HG02678 (cell line): ENCODE measurements around the gene ZNF827.

ENCODE experiments used
- ATAC-seq: cut with Tn5 transposase; IDR thresholded peaks from one replicate; pipeline ENCODE4 v1.9.1; 2021; ENCODE audit warnings: mild to moderate bottlenecking, moderate library complexity; ENCODE audit not compliant: unreplicated experiment

The ZNF827 gene

DNA sequence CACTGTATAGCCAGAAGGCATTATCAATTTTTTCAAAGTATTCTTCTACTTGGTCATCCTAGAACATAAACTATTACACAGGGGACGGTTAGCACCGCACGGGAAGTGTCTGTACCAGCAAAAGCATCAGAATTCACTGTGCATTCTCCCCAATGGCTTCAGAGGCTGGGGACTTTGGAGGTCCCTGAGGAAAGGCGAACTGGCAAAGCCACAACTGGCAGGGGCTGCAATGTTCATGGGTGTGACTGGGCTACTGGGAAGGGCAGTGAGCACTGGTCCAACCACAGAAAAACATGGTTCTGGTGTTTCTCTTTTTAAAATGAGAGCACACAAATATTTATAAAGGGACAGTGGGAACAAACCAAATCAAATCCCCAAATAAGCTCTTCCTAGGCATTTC lies 175.2 kb downstream of the ZNF827 start:
- ATAC-seq = no peak

GRCh38 chr4:145762719-145763118 lies 175.9 kb downstream of the ZNF827 start:
- ATAC-seq = no peak

DNA sequence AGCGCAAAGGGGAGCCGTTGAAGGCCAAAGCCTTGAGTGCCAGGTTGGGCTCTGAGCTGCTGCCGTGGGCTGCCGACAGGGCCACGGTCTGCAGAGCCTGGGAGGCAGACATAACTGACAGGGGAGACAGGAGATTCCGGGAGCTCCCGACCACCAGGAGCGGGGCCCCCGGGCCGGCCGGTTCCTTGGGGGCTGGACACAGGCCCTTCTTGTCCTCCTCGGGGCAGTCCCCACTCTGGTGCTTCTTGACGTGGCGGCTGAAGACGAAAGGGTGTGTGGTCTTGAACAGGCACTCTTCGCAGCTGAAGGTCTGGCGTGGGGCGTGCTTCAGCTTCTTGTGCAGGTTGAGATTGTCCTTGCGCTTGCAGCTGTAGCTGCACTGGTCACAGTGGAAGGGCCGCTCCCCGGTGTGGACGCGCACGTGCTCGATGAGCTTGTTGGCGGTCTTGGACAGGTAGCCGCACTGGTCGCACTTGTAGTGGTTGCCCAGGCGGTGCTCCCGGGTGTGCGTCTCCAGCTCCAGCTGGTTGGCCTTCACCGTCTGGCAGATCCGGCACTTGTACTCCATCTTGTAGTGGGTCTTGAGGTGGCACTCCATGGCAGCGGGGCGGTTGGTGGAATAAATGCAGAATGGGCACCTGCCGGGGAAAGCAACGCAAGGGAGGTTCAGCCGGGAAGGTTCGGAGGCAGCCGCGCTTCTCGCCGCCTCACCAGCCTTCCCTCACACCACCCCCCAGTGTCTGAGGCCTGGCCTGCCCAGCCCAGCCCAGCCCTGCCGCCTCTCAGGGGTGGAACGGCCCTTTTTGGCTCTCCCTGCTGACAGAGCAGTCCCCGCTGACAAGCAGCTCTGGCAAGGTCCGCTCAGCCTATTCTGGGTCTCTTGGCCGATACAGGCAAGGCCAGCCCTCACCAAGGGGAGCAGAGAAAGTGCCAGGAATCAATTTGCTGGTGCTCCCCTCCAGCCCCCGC lies 177.4 kb downstream of the ZNF827 start:
- ATAC-seq = no peak

DNA sequence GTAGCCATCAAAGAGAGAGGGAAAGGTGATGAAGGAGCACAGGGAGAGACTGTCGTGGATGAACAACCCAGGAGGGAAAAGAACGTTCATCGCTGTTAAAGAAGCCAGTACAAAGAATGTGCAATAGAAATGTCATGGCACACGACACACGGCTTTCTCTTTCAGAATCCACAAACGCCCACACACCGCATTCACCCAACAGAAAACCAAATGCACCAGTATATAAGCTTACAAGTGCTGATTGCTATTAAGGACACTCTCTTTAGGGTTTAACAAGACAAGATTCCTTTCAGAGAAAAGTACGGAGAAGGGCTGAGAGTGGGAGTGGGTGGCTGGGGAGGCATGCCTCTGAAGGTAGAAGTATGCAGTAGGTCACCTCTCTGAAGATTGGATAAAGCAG lies 178.4 kb downstream of the ZNF827 start:
- ATAC-seq = no peak

DNA sequence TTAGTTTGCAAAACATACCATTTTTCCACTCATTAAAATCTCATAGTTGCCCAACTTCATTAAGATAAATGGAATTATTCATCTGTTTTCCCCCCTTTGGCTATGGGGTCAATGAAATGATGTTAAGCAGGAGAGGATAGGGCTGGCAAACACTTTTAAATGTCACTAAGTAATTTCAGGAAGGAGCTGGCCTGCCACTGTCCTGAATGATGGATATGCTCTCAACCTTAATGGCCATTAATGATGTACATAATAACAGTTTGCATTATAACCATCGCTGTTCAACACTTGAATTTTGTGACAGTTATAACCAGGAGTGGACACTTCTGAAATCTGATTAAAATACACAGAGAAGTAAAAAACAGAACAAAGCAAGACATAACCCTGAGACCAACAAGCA lies 181.4 kb downstream of the ZNF827 start:
- no peak for ATAC-seq

- ATAC-seq = no peak
These were observed 182.4 kb downstream of the ZNF827 start for GRCh38 chr4:145756244-145756643.

- no peak for ATAC-seq
These were observed 182.8 kb downstream of the ZNF827 start for GRCh38 chr4:145755802-145756201.

DNA sequence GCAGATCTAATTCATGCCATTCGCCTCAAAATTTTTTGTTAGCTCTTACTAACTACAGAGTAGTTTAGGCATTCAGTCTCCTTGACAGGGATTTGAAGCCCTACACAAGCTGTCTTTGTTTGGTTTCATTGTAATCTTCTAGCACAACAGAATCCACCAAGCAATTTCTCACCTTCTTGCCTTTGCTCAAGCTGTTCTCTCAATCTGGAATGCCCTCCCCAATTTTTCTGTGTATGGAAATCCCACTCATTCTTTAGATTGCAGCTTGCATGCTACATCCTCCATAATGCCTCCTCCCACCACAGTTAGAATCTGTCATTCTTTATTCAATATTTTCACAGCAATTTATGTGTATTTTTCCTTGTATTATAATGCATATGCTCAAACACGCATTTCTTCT lies 195.0 kb downstream of the ZNF827 start:
- ATAC-seq = no peak

GRCh38 chr4:145740806-145741205 lies 197.8 kb downstream of the ZNF827 start:
- no peak for ATAC-seq

DNA sequence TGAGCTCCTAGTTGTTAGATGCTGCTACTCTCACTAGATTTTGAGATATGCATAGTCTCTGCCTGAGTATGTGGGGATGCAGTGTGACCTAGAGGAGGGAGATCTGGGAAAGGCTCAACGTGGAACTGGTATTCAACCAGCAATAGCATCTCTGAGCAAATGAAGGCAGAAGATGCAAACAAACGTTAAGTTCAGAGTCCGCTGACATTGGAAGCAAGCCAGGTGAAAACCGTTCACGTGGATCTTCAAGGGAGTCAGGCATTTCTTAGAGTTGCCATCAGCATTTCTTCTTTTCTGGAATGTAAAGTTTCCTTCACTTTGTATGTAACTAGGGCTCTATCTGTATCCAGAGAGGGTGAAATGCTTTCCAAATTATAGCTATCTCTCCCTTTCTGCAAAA lies 198.8 kb downstream of the ZNF827 start:
- ATAC-seq = no peak

- ATAC-seq = no peak
These were observed 202.3 kb downstream of the ZNF827 start for GRCh38 chr4:145736241-145736831.

GRCh38 chr4:145735827-145736226 lies 202.8 kb downstream of the ZNF827 start:
- no peak for ATAC-seq

GRCh38 chr4:145735347-145735675 lies 203.3 kb downstream of the ZNF827 start:
- no peak for ATAC-seq

GRCh38 chr4:145734576-145735346 lies 203.9 kb downstream of the ZNF827 start:
- ATAC-seq = no peak

DNA sequence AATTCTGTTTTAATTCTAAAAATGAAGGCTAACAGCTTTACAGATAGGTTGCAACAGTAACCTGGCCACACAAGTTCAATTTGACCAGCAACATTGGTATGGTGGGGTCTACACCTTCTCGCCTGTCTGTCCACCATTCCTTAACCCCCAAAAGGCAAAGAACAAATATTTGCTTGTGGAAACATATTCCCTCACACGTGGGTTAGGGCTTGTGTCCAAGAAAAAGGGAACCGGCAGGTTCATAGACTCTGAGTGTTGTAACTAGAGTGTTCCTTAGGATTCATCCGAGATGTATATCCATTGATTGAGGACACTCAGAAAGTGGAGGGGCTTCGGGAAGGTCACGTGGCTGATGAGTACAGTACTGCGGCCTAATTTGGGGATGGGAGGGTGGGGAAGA lies 204.6 kb downstream of the ZNF827 start:
- no peak for ATAC-seq

DNA sequence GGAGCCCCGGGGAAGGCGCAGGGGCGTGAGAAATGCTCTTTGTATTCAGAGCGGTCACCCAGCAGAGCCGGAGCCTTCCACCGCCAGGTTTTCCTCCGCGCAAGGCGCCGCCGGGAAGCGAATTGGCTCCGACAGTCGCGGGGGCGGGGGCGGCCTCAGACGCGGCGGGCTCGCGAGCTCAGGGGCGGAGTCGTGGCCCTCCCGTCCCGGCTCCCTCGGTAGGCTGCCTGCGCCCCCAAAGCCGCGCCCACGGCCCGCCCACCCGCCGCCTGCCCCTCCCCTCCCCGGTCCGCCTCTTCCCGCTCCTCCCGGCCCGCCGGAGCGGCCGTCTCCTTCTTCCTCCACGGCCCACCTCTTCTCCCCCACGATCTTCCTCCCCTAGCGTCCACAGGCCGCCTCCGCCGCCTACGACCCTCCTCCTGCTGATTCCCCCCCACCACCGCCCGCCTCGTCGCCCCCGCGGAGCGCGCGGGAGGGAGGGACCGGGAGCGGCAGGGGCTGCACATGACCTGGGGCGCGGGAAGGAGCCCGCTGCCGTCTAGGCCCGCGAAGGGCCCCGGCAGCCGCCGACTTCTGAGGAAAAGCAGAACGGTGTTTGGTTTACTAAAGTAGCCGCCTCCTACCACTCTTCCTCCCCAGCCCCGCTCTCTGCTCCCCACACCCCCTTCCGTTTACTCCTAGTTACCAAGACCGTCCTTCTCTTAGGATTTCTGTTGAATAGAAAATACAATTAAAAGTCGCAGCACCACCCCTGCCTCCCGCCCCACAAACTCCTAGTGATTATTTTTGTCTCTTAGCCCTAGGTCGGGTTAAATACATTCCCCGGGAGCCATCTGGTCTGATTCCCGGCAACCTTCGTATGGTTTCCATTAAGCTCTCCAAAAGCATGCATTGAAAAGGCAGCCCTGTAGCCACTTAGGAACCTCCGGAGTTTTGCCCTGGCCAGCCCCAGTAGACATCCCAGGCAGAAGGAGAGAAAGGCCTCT lies 205.4 kb downstream of the ZNF827 start:
- ATAC-seq = peak; percentile 77

GRCh38 chr4:145732001-145732815 lies 206.4 kb downstream of the ZNF827 start:
- ATAC-seq = no peak

GRCh38 chr4:145731028-145731427 lies 207.6 kb downstream of the ZNF827 start:
- no peak for ATAC-seq

DNA sequence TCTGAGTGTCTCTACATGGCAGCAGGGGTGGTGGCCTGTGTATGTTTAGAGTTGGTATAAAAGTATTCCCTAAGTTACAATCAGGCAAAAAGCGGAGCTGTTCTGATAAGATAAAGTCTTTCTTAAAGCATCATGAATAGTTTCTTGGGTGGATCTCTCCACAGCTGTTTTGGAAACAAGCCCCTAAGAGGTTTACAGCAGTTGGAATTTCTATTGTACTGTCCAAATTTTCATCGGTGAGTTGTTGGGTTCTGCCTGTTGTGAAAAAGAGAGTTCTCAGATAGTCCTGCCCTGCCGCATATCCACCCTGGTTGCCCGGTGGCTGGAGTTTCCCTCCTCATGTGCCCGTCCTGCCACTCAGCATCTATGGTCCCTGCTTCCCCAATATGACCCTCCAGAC lies 208.6 kb downstream of the ZNF827 start:
- no peak for ATAC-seq

DNA sequence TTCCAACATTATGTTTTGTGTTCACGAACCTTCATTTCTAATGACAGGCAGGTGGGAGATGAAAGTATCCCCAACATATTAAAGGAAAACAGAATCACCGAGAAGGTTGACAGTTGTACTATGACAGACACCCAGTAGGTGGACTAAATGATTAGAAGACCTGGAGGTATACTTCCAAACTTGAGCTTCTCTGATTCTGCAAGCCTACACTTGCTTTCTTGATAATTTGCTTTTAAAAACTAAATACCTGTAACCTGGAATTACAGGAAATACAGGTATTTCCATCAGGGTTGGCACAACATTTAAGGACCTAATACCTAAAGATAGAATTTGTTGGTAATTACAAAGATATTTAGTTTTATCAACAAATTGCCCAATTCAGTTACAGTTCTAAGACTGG lies 215.3 kb downstream of the ZNF827 start:
- ATAC-seq = no peak
